ENCODE results near the gene ERC1.
"Not testable (repeated sequence)": the region's sequence is repeated elsewhere in the genome, so short reads cannot be mapped to it uniquely, and the experiment has no call there.

ERC1 gene

GRCh38 chr12:1332327-1332726 is 341.3 kb downstream of the ERC1 start:
- no peak overlapping the region for H3K4me2 ChIP-seq (ENCODE audit: low read length, poor library complexity, severe bottlenecking)
- H3K4me1 ChIP-seq (ENCODE audit: control insufficient read depth, insufficient read depth, low read depth, low read length) = no peaks in the 10 kb centered on the region
- no peak overlapping the region for H3K23ac ChIP-seq (ENCODE audit: low read length in 2 of 2)
- H2AFZ ChIP-seq (ENCODE audit: low read depth, low read length) = no peak overlapping the region
- H2BK12ac ChIP-seq (ENCODE audit: low read length in 2 of 2) = no peak overlapping the region
- 100% methylated on average over 3 of the region's 3 CpGs for WGBS
- H3K18ac ChIP-seq (ENCODE audit: low read depth in 1 of 2, low read length in 2 of 2) = no peak overlapping the region
- no peak overlapping the region for H3K27ac ChIP-seq (ENCODE audit: low read length, poor library complexity, severe bottlenecking)
- no peak for DNase-seq
- H3K4me3 ChIP-seq (ENCODE audit: insufficient read depth in 1 of 2, low read depth in 1 of 2, low read length in 2 of 2) = no peak overlapping the region
- no peak overlapping the region for H4K8ac ChIP-seq (ENCODE audit: low read length)
- H4K91ac ChIP-seq (ENCODE audit: low read length) = no peak overlapping the region
- H3K9ac ChIP-seq (ENCODE audit: low read length) = no peak overlapping the region
- H2AK5ac ChIP-seq (ENCODE audit: low read length, severe bottlenecking) = no peak overlapping the region
- no peak overlapping the region for H2BK120ac ChIP-seq (ENCODE audit: low read depth, low read length)
- H3K79me1 ChIP-seq (replicated peaks; ENCODE audit: low read length, poor library complexity, severe bottlenecking) = peaks cover 13% of the 10 kb centered on the region
- no peak overlapping the region for H2BK5ac ChIP-seq (ENCODE audit: low read depth, low read length, poor library complexity, severe bottlenecking)
- no peaks in the 10 kb centered on the region for H3K9me3 ChIP-seq (ENCODE audit: control insufficient read depth, low read length)
- no peak overlapping the region for H3K14ac ChIP-seq (ENCODE audit: low read length in 2 of 2)
- H3K4ac ChIP-seq (ENCODE audit: low read depth in 1 of 2, low read length in 2 of 2) = no peak overlapping the region
- H3K27me3 ChIP-seq (ENCODE audit: control insufficient read depth in 1 of 2, insufficient read depth in 1 of 2, low read length in 2 of 2) = no peaks in the 10 kb centered on the region
- H3K36me3 ChIP-seq (ENCODE audit: control insufficient read depth in 1 of 2, insufficient read depth in 2 of 2, low read depth in 1 of 2, low read length in 2 of 2) = peaks cover 0 to 3% of the 10 kb centered on the region in 2 experiments
- H2BK15ac ChIP-seq (ENCODE audit: low read depth, poor library complexity, severe bottlenecking) = no peak overlapping the region

- 92% methylated on average over 9 of the region's 10 CpGs for WGBS
- Histone ChIP-seq H4K8ac (ENCODE audit: low read length) (no peak overlapping the region), H3K27me3 (ENCODE audit: control insufficient read depth in 1 of 2, insufficient read depth in 1 of 2, low read length in 2 of 2) (no peaks in the 10 kb centered on the region), H3K4me3 (ENCODE audit: insufficient read depth in 1 of 2, low read depth in 1 of 2, low read length in 2 of 2) (no peak overlapping the region), H2BK5ac (ENCODE audit: low read depth, low read length, poor library complexity, severe bottlenecking) (no peak overlapping the region), H3K4ac (ENCODE audit: low read depth in 1 of 2, low read length in 2 of 2) (no peak overlapping the region), H3K18ac (ENCODE audit: low read depth in 1 of 2, low read length in 2 of 2) (peak overlapping the region in 1 of 2 experiments; percentile 52), H2BK120ac (ENCODE audit: low read depth, low read length) (no peak overlapping the region), H2BK12ac (ENCODE audit: low read length in 2 of 2) (no peak overlapping the region), H3K9me3 (ENCODE audit: control insufficient read depth, low read length) (no peaks in the 10 kb centered on the region), H2AFZ (ENCODE audit: low read depth, low read length) (no peak overlapping the region), H3K4me1 (ENCODE audit: control insufficient read depth, insufficient read depth, low read depth, low read length) (no peaks in the 10 kb centered on the region), H3K36me3 (ENCODE audit: control insufficient read depth in 1 of 2, insufficient read depth in 2 of 2, low read depth in 1 of 2, low read length in 2 of 2) (no peaks in the 10 kb centered on the region), H3K23ac (ENCODE audit: low read length in 2 of 2) (no peak overlapping the region), H3K79me1 (replicated peaks; ENCODE audit: low read length, poor library complexity, severe bottlenecking) (peaks cover 16% of the 10 kb centered on the region), H2BK15ac (ENCODE audit: low read depth, poor library complexity, severe bottlenecking) (no peak overlapping the region), H3K14ac (ENCODE audit: low read length in 2 of 2) (peak overlapping the region in 1 of 2 experiments; percentile 15), H3K9ac (ENCODE audit: low read length) (no peak overlapping the region), H4K91ac (ENCODE audit: low read length) (no peak overlapping the region), H3K27ac (ENCODE audit: low read length, poor library complexity, severe bottlenecking) (no peak overlapping the region), H3K4me2 (ENCODE audit: low read length, poor library complexity, severe bottlenecking) (no peak overlapping the region), H2AK5ac (ENCODE audit: low read length, severe bottlenecking) (no peak overlapping the region)
- DNase-seq = no peak
These were observed 347.6 kb downstream of the ERC1 start for GRCh38 chr12:1338483-1339177.

DNA sequence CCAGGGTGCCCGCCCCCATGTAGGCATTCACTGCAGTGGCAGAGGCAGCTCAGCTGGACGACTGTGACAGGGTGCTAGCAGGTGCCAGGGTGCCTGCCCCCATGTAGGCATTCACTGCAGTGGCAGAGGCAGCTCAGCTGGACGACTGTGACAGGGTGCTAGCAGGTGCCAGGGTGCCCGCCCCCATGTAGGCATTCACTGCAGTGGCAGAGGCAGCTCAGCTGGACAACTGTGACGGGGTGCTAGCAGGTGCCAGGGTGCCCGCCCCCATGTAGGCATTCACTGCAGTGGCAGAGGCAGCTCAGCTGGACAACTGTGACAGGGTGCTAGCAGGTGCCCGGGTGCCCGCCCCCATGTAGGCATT is 348.1 kb downstream of the ERC1 start:
- peaks cover 16% of the 10 kb centered on the region for H3K79me1 ChIP-seq (replicated peaks; ENCODE audit: low read length, poor library complexity, severe bottlenecking)
- not testable (repeated sequence) for H2BK15ac ChIP-seq (ENCODE audit: low read depth, poor library complexity, severe bottlenecking); H3K9ac ChIP-seq (ENCODE audit: low read length); H3K4me3 ChIP-seq (ENCODE audit: insufficient read depth in 1 of 2, low read depth in 1 of 2, low read length in 2 of 2); H3K27ac ChIP-seq (ENCODE audit: low read length, poor library complexity, severe bottlenecking); H3K4ac ChIP-seq (ENCODE audit: low read depth in 1 of 2, low read length in 2 of 2); H4K8ac ChIP-seq (ENCODE audit: low read length); DNase-seq; H3K18ac ChIP-seq (ENCODE audit: low read depth in 1 of 2, low read length in 2 of 2); H3K4me1 ChIP-seq (ENCODE audit: control insufficient read depth, insufficient read depth, low read depth, low read length); H3K23ac ChIP-seq (ENCODE audit: low read length in 2 of 2); H3K9me3 ChIP-seq (ENCODE audit: control insufficient read depth, low read length); H3K36me3 ChIP-seq (ENCODE audit: control insufficient read depth in 1 of 2, insufficient read depth in 2 of 2, low read depth in 1 of 2, low read length in 2 of 2); H2BK12ac ChIP-seq (ENCODE audit: low read length in 2 of 2); H2BK5ac ChIP-seq (ENCODE audit: low read depth, low read length, poor library complexity, severe bottlenecking); H4K91ac ChIP-seq (ENCODE audit: low read length); H2AFZ ChIP-seq (ENCODE audit: low read depth, low read length); H2BK120ac ChIP-seq (ENCODE audit: low read depth, low read length); H3K4me2 ChIP-seq (ENCODE audit: low read length, poor library complexity, severe bottlenecking); H2AK5ac ChIP-seq (ENCODE audit: low read length, severe bottlenecking); H3K27me3 ChIP-seq (ENCODE audit: control insufficient read depth in 1 of 2, insufficient read depth in 1 of 2, low read length in 2 of 2); H3K14ac ChIP-seq (ENCODE audit: low read length in 2 of 2)
- WGBS = 93% methylated on average over 7 of the region's 8 CpGs

DNA sequence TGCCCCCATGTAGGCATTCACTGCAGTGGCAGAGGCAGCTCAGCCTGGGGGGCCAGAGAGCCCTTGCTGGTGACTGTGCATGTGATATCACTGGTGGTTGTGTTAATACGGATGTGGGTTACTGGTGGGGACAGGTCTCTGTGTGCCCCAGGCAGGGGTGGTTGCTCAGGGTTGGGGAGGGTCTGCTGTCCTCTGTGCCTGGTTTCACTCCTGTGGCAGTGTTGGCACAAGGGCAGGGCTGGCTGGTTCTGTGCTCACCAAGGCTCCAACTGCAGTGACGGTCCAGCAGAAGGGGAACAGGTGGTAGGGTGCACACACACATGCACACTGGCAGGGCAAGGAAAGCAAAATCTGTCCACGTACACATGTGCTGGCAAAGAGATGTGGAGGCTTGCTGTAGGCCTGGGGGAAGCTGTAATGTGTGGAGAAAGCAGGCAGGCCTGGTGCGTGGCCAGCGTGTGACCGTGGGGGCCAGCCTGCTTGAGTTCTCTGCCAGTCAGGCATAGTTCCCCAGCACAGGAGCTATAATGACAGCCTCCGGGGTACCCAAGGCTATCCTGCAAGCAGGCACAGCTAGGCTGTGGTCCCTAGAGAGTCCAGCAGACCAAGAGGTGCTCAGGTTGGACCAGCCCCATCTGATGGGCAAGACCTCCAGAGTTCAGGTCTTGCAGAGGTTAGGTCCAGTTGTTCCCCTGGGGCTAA is 348.7 kb downstream of the ERC1 start:
- Histone ChIP-seq H3K27ac (ENCODE audit: low read length, poor library complexity, severe bottlenecking) (no peak overlapping the region), H3K4me1 (ENCODE audit: control insufficient read depth, insufficient read depth, low read depth, low read length) (no peaks in the 10 kb centered on the region), H3K9me3 (ENCODE audit: control insufficient read depth, low read length) (no peaks in the 10 kb centered on the region), H2AFZ (ENCODE audit: low read depth, low read length) (no peak overlapping the region), H3K4me2 (ENCODE audit: low read length, poor library complexity, severe bottlenecking) (no peak overlapping the region), H3K9ac (ENCODE audit: low read length) (no peak overlapping the region), H3K4me3 (ENCODE audit: insufficient read depth in 1 of 2, low read depth in 1 of 2, low read length in 2 of 2) (no peak overlapping the region), H3K4ac (ENCODE audit: low read depth in 1 of 2, low read length in 2 of 2) (no peak overlapping the region), H3K79me1 (replicated peaks; ENCODE audit: low read length, poor library complexity, severe bottlenecking) (peaks cover 14% of the 10 kb centered on the region), H3K18ac (ENCODE audit: low read depth in 1 of 2, low read length in 2 of 2) (no peak overlapping the region), H3K23ac (ENCODE audit: low read length in 2 of 2) (no peak overlapping the region), H2AK5ac (ENCODE audit: low read length, severe bottlenecking) (no peak overlapping the region), H3K14ac (ENCODE audit: low read length in 2 of 2) (peak overlapping the region in 1 of 2 experiments; percentile 21), H2BK5ac (ENCODE audit: low read depth, low read length, poor library complexity, severe bottlenecking) (no peak overlapping the region), H4K8ac (ENCODE audit: low read length) (no peak overlapping the region), H2BK120ac (ENCODE audit: low read depth, low read length) (no peak overlapping the region), H3K36me3 (ENCODE audit: control insufficient read depth in 1 of 2, insufficient read depth in 2 of 2, low read depth in 1 of 2, low read length in 2 of 2) (no peaks in the 10 kb centered on the region), H2BK15ac (ENCODE audit: low read depth, poor library complexity, severe bottlenecking) (no peak overlapping the region), H2BK12ac (ENCODE audit: low read length in 2 of 2) (no peak overlapping the region), H4K91ac (ENCODE audit: low read length) (no peak overlapping the region), H3K27me3 (ENCODE audit: control insufficient read depth in 1 of 2, insufficient read depth in 1 of 2, low read length in 2 of 2) (no peaks in the 10 kb centered on the region)
- 96% methylated on average over 7 of the region's 7 CpGs for WGBS
- no peak for DNase-seq

Data from mesenchymal stem cell (in vitro differentiated cells and primary cell).